Measurements from ENCODE around the gene SGPL1.

DNA sequence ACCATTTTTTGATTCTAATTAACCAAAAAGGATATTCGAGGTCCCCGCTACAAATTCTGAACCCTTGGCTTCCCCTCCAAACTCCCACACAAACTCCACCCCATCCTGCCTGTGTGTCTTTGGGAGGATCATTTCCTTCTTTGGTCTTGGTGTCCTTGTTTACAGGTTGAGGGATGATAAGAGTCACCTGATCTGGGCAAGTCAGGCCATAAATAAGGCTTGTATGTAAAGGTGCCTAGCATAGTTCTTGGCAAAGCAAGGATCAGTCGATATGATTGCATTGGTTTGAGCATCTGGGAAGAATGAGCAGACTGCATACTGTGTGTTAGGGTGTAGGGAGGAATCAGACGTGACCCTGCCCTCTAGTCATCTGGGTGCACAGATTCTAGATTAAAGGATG lies 1.6 kb upstream of the SGPL1 start:
- TF ChIP-seq POLR2AphosphoS5 (IDR thresholded peaks at IDR 0.05; ENCODE audit: low read depth, low read length) (no peak), TAF1 (IDR thresholded peaks at IDR 0.05; ENCODE audit: low read depth, low read length) (no peak), SPI1 (IDR thresholded peaks at IDR 0.05; ENCODE audit: low read depth, low read length) (no peak), POLR2A (IDR thresholded peaks at IDR 0.05; ENCODE audit: low read depth, low read length) (no peak), POU2F2 (IDR thresholded peaks at IDR 0.05; ENCODE audit: low read depth, low read length) (no peak)

Data from GM12891 (cell line).